Kidney (tissue), 14 donors: Measurements from ENCODE around the gene MAP7D3. TPM values are rescaled to one million over a fixed set of nuclear protein-coding genes. Genes with fewer than 3 reads are reported as not detected.
A peak's percentile ranks its signal among the peaks of the same experiment; 100 is the strongest.

Experiments
- DNase-seq, 5 donors: peaks; one replicate each; pipeline ENCODE4 v3.0.0-alpha.2; 2013 to 2020
- FAIRE-seq: peaks from 2 replicates; lab custom pipeline; 2012; peaks lifted over from hg19 to GRCh38; lab: Jason Lieb, UNC
- H3K27ac ChIP-seq, 2 donors: one replicate each; pipeline ENCODE4 v1.7.0; 2013; ENCODE audit warnings: low read depth in 2 of 2, low read length in 2 of 2, inconsistent platforms in 1 of 2
- H3K27me3 ChIP-seq: one replicate; pipeline ENCODE4 v1.7.1; 2013; ENCODE audit warnings: low read length, inconsistent platforms; ENCODE audit not compliant: control insufficient read depth, insufficient read depth
- H3K36me3 ChIP-seq, 3 donors: one replicate each; pipeline versions ENCODE4 v1.7.0 to v1.7.1; 2013; ENCODE audit warnings: low read length in 3 of 3, control low read depth in 1 of 3, inconsistent platforms in 1 of 3; ENCODE audit not compliant: insufficient read depth in 3 of 3, control insufficient read depth in 2 of 3
- H3K4me1 ChIP-seq, 3 donors: one replicate each; pipeline versions ENCODE4 v1.7.0 to v1.7.1; 2013; ENCODE audit warnings: low read length in 3 of 3, inconsistent platforms in 1 of 3, low read depth in 1 of 3; ENCODE audit not compliant: control insufficient read depth in 2 of 3, insufficient read depth in 2 of 3
- H3K4me3 ChIP-seq, 3 donors: one replicate each; pipeline versions ENCODE4 v1.7.0 to v1.8.1; 2013; ENCODE audit warnings: low read length in 3 of 3, control low read depth in 1 of 3, inconsistent platforms in 1 of 3
- H3K9ac ChIP-seq, 3 donors: one replicate each; pipeline versions ENCODE4 v1.7.0 to v1.7.1; 2013; ENCODE audit warnings: low read length in 3 of 3, control low read depth in 1 of 3, inconsistent platforms in 1 of 3
- H3K9me3 ChIP-seq, 3 donors: one replicate each; pipeline versions ENCODE4 v1.7.0 to v1.7.1; 2013; ENCODE audit warnings: low read length in 3 of 3, control low read depth in 1 of 3, inconsistent platforms in 1 of 3; ENCODE audit not compliant: control insufficient read depth in 2 of 3, insufficient read depth in 1 of 3
- intact Hi-C: fragments of 100-400 bp; cut with DNase I; formaldehyde crosslinking; loops from one replicate; pipeline ENCODE4 v1.11.1; 2022
- polyA plus RNA-seq: library from polyadenylated mRNA; stranded (reverse); fragments of 350-450 nt; fragmentation: Illumina TruSeq; extraction: RNeasy Lipid Tissue Mini Kit (QIAGEN cat#74804); gene quantifications from one replicate; pipeline ENCODE4 v1.2.3, GENCODE V29; 2014; ENCODE audit warnings: low read depth, low replicate concordance; ENCODE audit not compliant: insufficient read depth
- total RNA-seq: library from RNA; stranded (reverse); fragmentation: NEBNext Ultra II Directional; extraction: Animal tissue kit (Norgen Biotek cat#: 25700); gene quantifications from one replicate; pipeline ENCODE4 v1.2.1, GENCODE V29; 2021
- TF ChIP-seq, protein P1 (sequence below): IDR thresholded peaks from 3 replicates; pipeline ENCODE4 v1.5.1; 2012; ENCODE audit warnings: mild to moderate bottlenecking, moderate library complexity, borderline replicate concordance; ENCODE audit not compliant: insufficient read depth; ENCODE audit errors: extremely low read depth
- donor health status: control.
- donor health status: control.
- donor health status: control.
- donor health status: control.
- donor health status: control.
- donor health status: DM: yes; HTN: yes; CAD: no.
- donor health status: Normal renal cell carcinoma (clear cell type).

MAP7D3 gene
- total and polyA plus RNA-seq, 2 donors from 2014 or later = 5.7 to 13.9 TPM

DNA sequence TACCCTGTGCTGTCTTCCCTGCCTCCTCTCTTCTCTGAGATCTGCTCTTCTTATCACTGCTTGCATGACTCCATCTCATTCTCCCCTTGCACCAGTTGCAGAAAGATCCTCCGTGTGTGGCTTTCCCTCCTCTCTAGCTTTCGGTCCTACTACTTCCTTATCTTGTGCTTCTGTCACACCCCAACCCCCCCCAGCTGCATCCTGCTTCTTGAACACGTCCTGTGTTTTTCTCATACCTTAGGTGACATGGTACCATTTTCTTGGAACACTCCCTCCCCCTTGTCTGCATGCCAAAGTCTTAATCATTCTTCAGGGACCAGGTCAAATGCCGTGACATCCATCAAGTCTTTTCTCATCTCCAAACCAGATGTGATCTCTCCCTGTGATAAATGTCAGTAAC lies 57.4 kb downstream of the MAP7D3 start:
- DNase-seq (no peak), FAIRE-seq (no peak)
- Histone ChIP-seq H3K27me3 (no peaks in the 10 kb centered on the region), H3K4me3 (no peak overlapping the region), H3K9ac (no peak overlapping the region), H3K36me3 (no peaks in the 10 kb centered on the region), H3K27ac (peak overlapping the region; percentile 51 to 72), H3K9me3 (no peaks in the 10 kb centered on the region), H3K4me1 (peaks cover 0 to 55% (median 28%) of the 10 kb centered on the region in 3 donors)
- intact Hi-C loops = no loop called here
- TF ChIP-seq, protein P1, sequence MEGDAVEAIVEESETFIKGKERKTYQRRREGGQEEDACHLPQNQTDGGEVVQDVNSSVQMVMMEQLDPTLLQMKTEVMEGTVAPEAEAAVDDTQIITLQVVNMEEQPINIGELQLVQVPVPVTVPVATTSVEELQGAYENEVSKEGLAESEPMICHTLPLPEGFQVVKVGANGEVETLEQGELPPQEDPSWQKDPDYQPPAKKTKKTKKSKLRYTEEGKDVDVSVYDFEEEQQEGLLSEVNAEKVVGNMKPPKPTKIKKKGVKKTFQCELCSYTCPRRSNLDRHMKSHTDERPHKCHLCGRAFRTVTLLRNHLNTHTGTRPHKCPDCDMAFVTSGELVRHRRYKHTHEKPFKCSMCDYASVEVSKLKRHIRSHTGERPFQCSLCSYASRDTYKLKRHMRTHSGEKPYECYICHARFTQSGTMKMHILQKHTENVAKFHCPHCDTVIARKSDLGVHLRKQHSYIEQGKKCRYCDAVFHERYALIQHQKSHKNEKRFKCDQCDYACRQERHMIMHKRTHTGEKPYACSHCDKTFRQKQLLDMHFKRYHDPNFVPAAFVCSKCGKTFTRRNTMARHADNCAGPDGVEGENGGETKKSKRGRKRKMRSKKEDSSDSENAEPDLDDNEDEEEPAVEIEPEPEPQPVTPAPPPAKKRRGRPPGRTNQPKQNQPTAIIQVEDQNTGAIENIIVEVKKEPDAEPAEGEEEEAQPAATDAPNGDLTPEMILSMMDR = no peak

DNA sequence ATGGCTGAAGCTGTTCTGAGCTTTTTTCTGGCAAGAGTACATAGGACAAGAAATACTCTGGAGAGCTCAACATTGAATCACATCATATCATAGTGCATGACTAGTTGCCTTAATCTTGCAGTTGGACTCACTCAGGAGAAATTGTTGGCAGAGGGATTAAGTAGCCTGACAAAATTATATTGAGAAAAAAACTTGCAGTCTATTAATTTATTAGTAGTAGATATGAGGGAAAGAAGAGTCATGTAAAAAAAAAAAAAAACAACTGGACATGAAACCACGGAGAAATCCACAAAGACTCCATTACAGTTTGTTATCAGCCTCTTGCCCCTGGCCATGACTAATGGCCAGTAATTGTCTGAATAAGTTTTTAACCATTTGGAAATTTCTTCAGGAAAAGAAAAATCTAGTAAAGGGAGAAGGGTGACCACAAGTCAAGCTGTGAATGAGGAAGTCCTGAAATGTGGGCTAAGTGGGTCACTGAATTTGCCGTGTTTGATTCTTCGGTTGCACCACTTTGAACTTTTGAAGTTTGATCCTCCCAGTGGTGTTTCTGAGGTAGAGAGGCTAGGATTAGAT lies 58.3 kb downstream of the MAP7D3 start:
- Histone ChIP-seq H3K27me3 (no peaks in the 10 kb centered on the region), H3K4me1 (peaks cover 0 to 51% (median 28%) of the 10 kb centered on the region in 3 donors), H3K27ac (peak overlapping the region in 1 of 2 donors; percentile 72), H3K9me3 (no peaks in the 10 kb centered on the region), H3K9ac (no peak overlapping the region), H3K36me3 (no peaks in the 10 kb centered on the region), H3K4me3 (no peak overlapping the region)
- FAIRE-seq = no peak
- no peak for DNase-seq
- TF ChIP-seq, protein P1 = no peak
- intact Hi-C loops = no loop called here

DNA sequence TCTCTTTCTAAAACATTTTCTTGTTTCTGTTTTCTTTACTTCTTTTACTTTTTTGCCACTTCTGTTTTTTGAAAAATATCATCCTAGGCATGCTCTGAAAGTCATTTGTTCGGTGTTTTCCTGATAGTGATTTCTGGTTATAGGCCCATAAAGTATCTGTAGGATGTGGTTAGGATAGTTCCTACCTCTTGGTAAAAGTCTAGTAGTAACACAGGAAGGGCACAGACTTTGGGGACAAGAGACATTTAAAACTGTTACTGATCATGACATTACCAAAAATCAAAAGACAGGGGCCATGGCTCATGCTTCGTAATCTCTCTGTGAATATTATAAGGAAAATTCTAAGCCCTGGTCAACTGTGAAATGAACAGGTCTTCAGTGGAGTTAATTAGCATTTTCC lies 59.1 kb downstream of the MAP7D3 start:
- TF ChIP-seq, protein P1 = no peak

More for the DNA sequence above, 59.1 kb downstream of the MAP7D3 start:
- Histone ChIP-seq H3K9me3 (no peaks in the 10 kb centered on the region), H3K4me1 (peaks cover 0 to 51% (median 28%) of the 10 kb centered on the region in 3 donors), H3K36me3 (no peaks in the 10 kb centered on the region), H3K9ac (no peak overlapping the region), H3K27ac (peak overlapping the region in 1 of 2 donors; percentile 60), H3K4me3 (no peak overlapping the region), H3K27me3 (no peaks in the 10 kb centered on the region)
- DNase-seq = no peak
- no peak for FAIRE-seq
- intact Hi-C loops = no loop called here
